Keratinocyte (primary cell): ENCODE data around the gene FAM114A1. TPM values are rescaled to one million over a fixed set of nuclear protein-coding genes. Genes with fewer than 3 reads are reported as not detected.

ENCODE experiments used
- DNase-seq: peaks from one replicate; pipeline ENCODE4 v3.0.0-alpha.2; 2011; ENCODE audit warnings: low read depth, missing footprints, low spot score
- FAIRE-seq: peaks from 2 replicates; lab custom pipeline; 2011; peaks lifted over from hg19 to GRCh38; lab: Jason Lieb, UNC
- H2AFZ ChIP-seq: 2 replicates; pipeline ENCODE4 v1.6.0; 2012; ENCODE audit warnings: low read length, control low read depth, inconsistent platforms; ENCODE audit not compliant: control insufficient read depth
- H3K27ac ChIP-seq: 2 replicates; pipeline ENCODE4 v1.5.1; 2011; ENCODE audit warnings: low read length; ENCODE audit not compliant: control insufficient read depth, insufficient read depth
- H3K27me3 ChIP-seq: 3 replicates; pipeline ENCODE4 v1.6.0; 2011; ENCODE audit warnings: low read length; ENCODE audit not compliant: control insufficient read depth, insufficient read depth; ENCODE audit errors: extremely low read depth
- H3K36me3 ChIP-seq, 2 experiments: 2 replicates in 1 of 2; 3 replicates in 1 of 2; pipeline ENCODE4 v1.5.1; 2011; ENCODE audit warnings: low read length in 2 of 2, mild to moderate bottlenecking in 1 of 2; ENCODE audit not compliant: control insufficient read depth in 2 of 2, insufficient read depth in 2 of 2; ENCODE audit errors: extremely low read depth in 1 of 2
- H3K4me1 ChIP-seq: 3 replicates; pipeline ENCODE4 v1.5.1; 2011; ENCODE audit warnings: low read length; ENCODE audit not compliant: control insufficient read depth, insufficient read depth; ENCODE audit errors: extremely low read depth
- H3K4me2 ChIP-seq: 3 replicates; pipeline ENCODE4 v1.6.0; 2011; ENCODE audit warnings: low read depth, low read length; ENCODE audit not compliant: control insufficient read depth, insufficient read depth; ENCODE audit errors: extremely low read depth
- H3K4me3 ChIP-seq, 3 experiments: fragments of 200-600 bp in 1 of 3; sonication (generic) in 1 of 3; 2 replicates in 2 of 3; 3 replicates in 1 of 3; pipeline ENCODE4 v1.5.1; 2011 to 2016; ENCODE audit warnings: low read length in 3 of 3, mild to moderate bottlenecking in 3 of 3, control low read depth in 2 of 3, inconsistent platforms in 1 of 3, low read depth in 1 of 3, mixed read lengths in 1 of 3, mixed run types in 1 of 3, moderate library complexity in 1 of 3; ENCODE audit not compliant: control insufficient read depth in 2 of 3, insufficient read depth in 2 of 3; ENCODE audit errors: extremely low read depth in 1 of 3
- H3K79me2 ChIP-seq: 2 replicates; pipeline ENCODE4 v1.6.0; 2012; ENCODE audit warnings: low read length; ENCODE audit not compliant: control insufficient read depth, insufficient read depth
- H3K9ac ChIP-seq: 3 replicates; pipeline ENCODE4 v1.6.0; 2011; ENCODE audit warnings: low read length; ENCODE audit not compliant: control insufficient read depth, insufficient read depth; ENCODE audit errors: extremely low read depth
- H3K9me1 ChIP-seq: 3 replicates; pipeline ENCODE4 v1.6.0; 2011; ENCODE audit warnings: low read length; ENCODE audit not compliant: control insufficient read depth, insufficient read depth; ENCODE audit errors: extremely low read depth
- H3K9me3 ChIP-seq: 2 replicates; pipeline ENCODE4 v1.5.1; 2012; ENCODE audit warnings: low read depth, low read length; ENCODE audit not compliant: control insufficient read depth
- H4K20me1 ChIP-seq: 3 replicates; pipeline ENCODE4 v1.6.0; 2011; ENCODE audit warnings: low read length; ENCODE audit not compliant: control insufficient read depth, insufficient read depth; ENCODE audit errors: extremely low read depth
- CTCF ChIP-seq, 3 experiments: IDR thresholded peaks in 1 of 3; conservative IDR thresholded peaks in 1 of 3; optimal IDR thresholded peaks in 1 of 3; 2 replicates in 2 of 3; 3 replicates in 1 of 3; pipeline versions ENCODE3 to v1.5.1; 2011; ENCODE audit warnings: low read length in 3 of 3, mild to moderate bottlenecking in 3 of 3, moderate library complexity in 2 of 3, control low read depth in 1 of 3, inconsistent platforms in 1 of 3; ENCODE audit not compliant: insufficient read depth in 2 of 3; ENCODE audit errors: extremely low read depth in 1 of 3
- EZH2 ChIP-seq: IDR thresholded peaks from one replicate; pipeline ENCODE4 v1.6.1; 2012; ENCODE audit warnings: inconsistent platforms, mild to moderate bottlenecking, low read length, moderate library complexity
- dilution Hi-C: fragments of 300-500 bp; cut with MboI; formaldehyde crosslinking; loops from one replicate; pipeline ENCODE4 v1.7.0; 2020; ENCODE audit warnings: low sequenced_read_pairs; ENCODE audit not compliant: extremely low pct_ligation_motif_present
- polyA plus RNA-seq, 5 experiments: library from polyadenylated mRNA; depleted of rRNA in 3 of 5; stranded (reverse) in 3 of 5; stranded (forward) in 1 of 5; unstranded in 1 of 5; fragments of >200 nt; gene quantifications; 1 replicate in 1 of 5; 2 replicates in 3 of 5; 3 replicates in 1 of 5; pipeline versions ENCODE4 v1.2.1 to v1.2.3, GENCODE V29; 2011 to 2012; ENCODE audit warnings: missing spikeins in 2 of 5, low read depth in 1 of 5, low replicate concordance in 1 of 5

FAM114A1 gene
- polyA plus RNA-seq, 1 donor (not counting 4 experiments of a cell fraction or from before 2014, with no cell fraction given) = 47.2 TPM

- DNase-seq (no peak), FAIRE-seq (no peak)
- H3K36me3 ChIP-seq = no peaks in the 10 kb centered on the region
- no peak overlapping the region for H3K4me2 ChIP-seq
- peaks cover 26% of the 10 kb centered on the region for H3K4me1 ChIP-seq
- no peaks in the 10 kb centered on the region for H3K9me1 ChIP-seq
- dilution Hi-C loops = no loop called here
- TF ChIP-seq CTCF (optimal IDR thresholded peaks at IDR 0.05 in 1 of 3, IDR thresholded peaks at IDR 0.05 in 1 of 3, conservative IDR thresholded peaks at IDR 0.05 in 1 of 3; ENCODE audit: extremely low read depth in 1 of 3, insufficient read depth in 2 of 3, low read length in 3 of 3) (no peak), EZH2 (no peak)
- no peak overlapping the region for H2AFZ ChIP-seq
- no peaks in the 10 kb centered on the region for H3K79me2 ChIP-seq
- H3K27me3 ChIP-seq = no peaks in the 10 kb centered on the region
- H3K27ac ChIP-seq = no peak overlapping the region
- no peaks in the 10 kb centered on the region for H3K9me3 ChIP-seq
- H3K4me3 ChIP-seq = no peak overlapping the region
- no peak overlapping the region for H3K9ac ChIP-seq
- H4K20me1 ChIP-seq = no peaks in the 10 kb centered on the region
Measured at GRCh38 chr4:38821739-38822138, 45.9 kb upstream of the FAM114A1 start.

- Histone ChIP-seq H3K36me3 (no peaks in the 10 kb centered on the region), H3K9me3 (no peaks in the 10 kb centered on the region), H3K4me1 (peaks cover 26% of the 10 kb centered on the region), H4K20me1 (no peaks in the 10 kb centered on the region), H3K4me3 (no peak overlapping the region), H3K27ac (no peak overlapping the region), H3K4me2 (no peak overlapping the region), H3K9me1 (no peaks in the 10 kb centered on the region), H2AFZ (no peak overlapping the region), H3K79me2 (no peaks in the 10 kb centered on the region), H3K27me3 (no peaks in the 10 kb centered on the region), H3K9ac (no peak overlapping the region)
- TF ChIP-seq CTCF (optimal IDR thresholded peaks at IDR 0.05 in 1 of 3, IDR thresholded peaks at IDR 0.05 in 1 of 3, conservative IDR thresholded peaks at IDR 0.05 in 1 of 3; ENCODE audit: extremely low read depth in 1 of 3, insufficient read depth in 2 of 3, low read length in 3 of 3) = no peak
- TF ChIP-seq EZH2 = no peak
- dilution Hi-C loops = no loop called here
- no peak for DNase-seq
- FAIRE-seq = no peak
Measured at GRCh38 chr4:38822748-38823303, 44.8 kb upstream of the FAM114A1 start.
